ENCODE data around the gene MYO5B. TPM values are rescaled to one million over a fixed set of nuclear protein-coding genes. Genes with fewer than 3 reads are reported as not detected.
A peak's percentile ranks its signal among the peaks of the same experiment; 100 is the strongest.
"Not testable (repeated sequence)": the region's sequence is repeated elsewhere in the genome, so short reads cannot be mapped to it uniquely, and the experiment has no call there.

MYO5B gene
- polyA plus RNA-seq, 2 of the 4 experiments (the other 2 are of a cell fraction) = 6.4 to 18.4 TPM

GRCh38 chr18:49890041-49890440, 304.9 kb downstream of the MYO5B start (continued):
- TF ChIP-seq RAD21 (conservative IDR thresholded peaks at IDR 0.05 in 1 of 2, IDR thresholded peaks at IDR 0.05 in 1 of 2) (no peak), NFE2L2 (conservative IDR thresholded peaks at IDR 0.05; ENCODE audit: low read length) (no peak)

- H3K4me2 ChIP-seq; H3K4me1 ChIP-seq; ATAC-seq; H3K4me3 ChIP-seq; H3K9me3 ChIP-seq; DNase-seq (ENCODE audit: low read depth in 1 of 2, low spot score in 1 of 2); POLR2A ChIA-PET; H3K27ac ChIP-seq; FAIRE-seq: not testable (repeated sequence)
- 25% methylated on average over 2 of the region's 2 CpGs for WGBS (ENCODE audit: missing lambda C conversion rate)
- CTCF ChIA-PET = interaction anchor here (1.2 kb wide), 1 partner anchor 37 kb away, joined by 3 read pairs; no protein-coding TSS in a partner anchor
These were observed 305.4 kb downstream of the MYO5B start for GRCh38 chr18:49889552-49889951.

- POLR2A ChIA-PET = no interaction called here
- DNase-seq (ENCODE audit: low read depth in 1 of 2, low spot score in 1 of 2) (no peak), ATAC-seq (peak in 1 of 2 experiments; percentile 36; a peak in 1 of 6 replicates), FAIRE-seq (no peak)
- 38% methylated on average over 10 of the region's 10 CpGs for WGBS (ENCODE audit: missing lambda C conversion rate)
- TF ChIP-seq CHD2 (IDR thresholded peaks at IDR 0.05; ENCODE audit: low read length, partially characterized antibody) (no peak), MAFK (IDR thresholded peaks at IDR 0.05; ENCODE audit: partially characterized antibody) (no peak), PBX3 (IDR thresholded peaks at IDR 0.05) (no peak), KDM5A (IDR thresholded peaks at IDR 0.05) (no peak), NPAS2 (CRISPR knock-in tag; IDR thresholded peaks at IDR 0.05; ENCODE audit: borderline replicate concordance) (no peak), GATA3 (IDR thresholded peaks at IDR 0.05; ENCODE audit: borderline replicate concordance) (no peak), KDM1A (IDR thresholded peaks at IDR 0.05; ENCODE audit: low read depth) (no peak), PHF8 (IDR thresholded peaks at IDR 0.05; ENCODE audit: borderline replicate concordance, low read depth) (no peak), ESRRA (IDR thresholded peaks at IDR 0.05; ENCODE audit: borderline replicate concordance, low read length) (no peak), BHLHE40 (IDR thresholded peaks at IDR 0.05; ENCODE audit: low read depth, low read length) (no peak), RFX5 (IDR thresholded peaks at IDR 0.05) (no peak), JUNB (IDR thresholded peaks at IDR 0.05) (no peak), SMC3 (IDR thresholded peaks at IDR 0.05) (no peak), ZC3H11A (IDR thresholded peaks at IDR 0.05) (no peak), ZFP36 (IDR thresholded peaks at IDR 0.05; ENCODE audit: borderline replicate concordance, partially characterized antibody) (no peak), EP300 (IDR thresholded peaks at IDR 0.05) (no peak), BCL3 (IDR thresholded peaks at IDR 0.05) (no peak), FOSL2 (IDR thresholded peaks at IDR 0.05) (no peak), FOSL2 (CRISPR knock-in tag; IDR thresholded peaks at IDR 0.05) (no peak)
- Histone ChIP-seq H3K4me1 (no peaks in the 10 kb centered on the region), H3K9me3 (no peaks in the 10 kb centered on the region), H3K4me2 (no peak overlapping the region), H3K4me3 (no peak overlapping the region), H3K27ac (no peak overlapping the region)
- CTCF ChIA-PET = interaction anchor here (1.0 to 1.2 kb wide), 2 partner anchors 13 to 29 kb away, joined by 3 read pairs; no protein-coding TSS in a partner anchor
These were observed 307.8 kb downstream of the MYO5B start for GRCh38 chr18:49886891-49887764.

Measured in A549 (cell line).